RPMI8226 (cell line): ENCODE data around the gene CYYR1.

Source experiments
- DNase-seq: peaks from one replicate; pipeline ENCODE4 v3.0.0-alpha.2; 2015

Gene CYYR1

DNA sequence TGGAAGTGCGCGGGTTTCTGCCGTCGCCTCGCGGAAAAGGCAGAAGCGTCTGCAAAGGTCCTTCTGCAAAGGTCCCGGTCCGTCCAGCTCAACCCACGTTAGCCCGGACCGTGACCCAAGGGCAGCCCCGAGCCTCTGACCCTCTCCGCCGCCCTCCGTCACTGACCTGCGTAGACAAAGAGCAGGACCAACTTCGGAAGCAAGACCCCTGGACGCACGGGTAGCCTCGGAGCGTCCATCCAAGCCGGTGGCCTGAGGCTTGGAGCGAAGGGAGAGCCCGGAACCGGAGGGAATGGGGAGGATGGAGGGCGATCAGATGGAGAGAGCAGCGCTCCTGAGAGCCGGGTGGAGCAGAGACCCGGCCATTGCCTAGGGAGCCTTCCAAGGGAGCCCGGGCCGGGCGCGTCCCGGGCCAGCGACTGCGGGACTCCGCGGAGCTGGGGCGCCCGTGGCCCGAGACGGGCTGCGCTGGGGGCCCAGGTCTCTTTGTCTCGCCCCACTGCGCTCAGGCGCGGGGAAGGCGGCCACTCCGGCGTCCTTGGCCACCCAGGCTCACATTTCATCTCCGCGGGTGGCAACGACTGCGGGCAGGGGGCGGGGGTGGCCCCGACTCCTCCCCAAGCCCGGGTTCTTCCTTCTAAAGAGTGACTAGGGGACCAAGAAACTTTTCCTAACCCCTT lies at the start of gene CYYR1:
Gene CYYR1 (minus strand): TSS at position 585 of the 680 bp plus-strand sequence. CDS start 346 bp downstream, at position 239.
- no peak for DNase-seq

DNA sequence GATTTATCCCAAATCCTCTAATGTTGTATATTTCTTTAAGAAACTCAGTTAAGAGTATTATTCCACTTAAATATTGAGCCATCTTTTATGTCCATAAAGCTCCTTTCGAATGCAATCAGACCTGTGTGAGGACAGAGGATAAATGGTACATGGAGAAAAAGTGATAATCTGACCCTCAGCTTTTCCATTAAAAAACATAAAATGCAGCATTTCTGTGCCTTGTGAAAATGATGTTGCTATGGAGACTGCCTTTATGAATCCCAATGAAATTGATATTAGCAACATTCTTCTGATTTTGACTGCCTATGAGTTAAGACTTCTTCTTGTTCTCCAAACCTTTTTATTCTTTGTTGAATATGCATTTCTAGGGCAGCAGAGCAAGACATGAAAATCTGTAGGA lies 44.1 kb upstream of the CYYR1 start:
- DNase-seq, result no peak

DNA sequence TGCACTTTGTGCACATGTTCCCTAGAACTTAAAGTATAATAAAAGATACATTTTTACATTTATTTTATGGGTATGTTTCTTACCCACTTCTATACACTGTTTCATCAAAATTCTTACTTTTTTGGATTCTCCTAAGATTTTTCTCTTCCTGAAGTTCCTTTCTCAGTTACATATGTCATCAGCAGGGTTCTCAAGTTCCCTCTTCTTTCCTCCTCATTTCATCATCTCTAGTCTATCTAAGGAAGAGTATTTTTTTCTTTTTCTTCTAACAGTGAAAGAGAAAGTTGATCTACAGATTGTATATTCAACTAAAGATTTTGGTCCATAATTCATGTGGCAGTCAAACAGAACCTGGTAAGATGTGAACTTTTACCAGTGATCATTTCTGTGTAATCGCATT lies 41.2 kb upstream of the CYYR1 start:
- DNase-seq, result no peak

DNA sequence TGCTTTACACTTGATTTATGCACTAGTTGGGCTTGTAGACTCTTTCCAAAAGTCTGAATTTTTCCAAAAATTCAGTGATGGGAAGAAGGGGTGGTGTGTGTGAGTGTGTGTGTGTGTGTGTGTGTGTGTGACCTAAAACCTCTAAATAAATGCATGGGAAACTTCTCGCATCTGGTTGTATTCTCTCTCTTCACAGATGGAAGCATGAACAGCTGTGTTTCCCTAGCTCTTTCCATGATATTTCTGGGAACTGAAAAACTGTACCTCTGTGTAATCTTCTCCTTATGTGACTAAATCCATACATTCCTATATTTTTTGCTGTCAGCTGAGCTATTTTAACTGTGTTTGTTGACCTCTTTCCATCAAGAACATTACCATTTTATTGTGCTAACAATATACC lies 26.2 kb upstream of the CYYR1 start:
- no peak for DNase-seq

GRCh38 chr21:26597981-26598380 lies 24.9 kb upstream of the CYYR1 start:
- DNase-seq, result no peak

GRCh38 chr21:26597031-26597430 lies 23.9 kb upstream of the CYYR1 start:
- DNase-seq, result no peak

- DNase-seq, result no peak
These were observed 22.9 kb upstream of the CYYR1 start for GRCh38 chr21:26595971-26596370.

GRCh38 chr21:26593800-26594199 lies 20.7 kb upstream of the CYYR1 start:
- no peak for DNase-seq

GRCh38 chr21:26591543-26591942 lies 18.5 kb upstream of the CYYR1 start:
- no peak for DNase-seq

DNA sequence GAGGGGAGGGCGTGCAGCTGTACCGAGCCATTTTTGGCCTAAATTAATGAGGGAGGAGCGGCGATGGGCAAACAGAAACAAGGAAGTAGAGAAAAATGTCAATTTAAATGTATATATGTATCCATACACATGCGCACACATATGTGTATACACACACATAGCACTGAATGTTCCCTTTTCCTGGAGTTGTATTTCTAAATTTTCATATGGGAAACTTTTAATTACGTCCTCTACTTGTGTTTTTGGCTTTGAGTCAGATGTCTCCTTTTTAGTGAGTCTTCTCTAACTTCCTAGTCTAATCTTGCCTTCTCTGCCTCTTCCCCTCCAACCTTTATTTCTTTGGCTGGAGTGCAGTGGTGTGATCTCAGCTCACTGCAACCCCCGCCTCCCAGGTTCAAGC lies 15.4 kb upstream of the CYYR1 start:
- no peak for DNase-seq

DNA sequence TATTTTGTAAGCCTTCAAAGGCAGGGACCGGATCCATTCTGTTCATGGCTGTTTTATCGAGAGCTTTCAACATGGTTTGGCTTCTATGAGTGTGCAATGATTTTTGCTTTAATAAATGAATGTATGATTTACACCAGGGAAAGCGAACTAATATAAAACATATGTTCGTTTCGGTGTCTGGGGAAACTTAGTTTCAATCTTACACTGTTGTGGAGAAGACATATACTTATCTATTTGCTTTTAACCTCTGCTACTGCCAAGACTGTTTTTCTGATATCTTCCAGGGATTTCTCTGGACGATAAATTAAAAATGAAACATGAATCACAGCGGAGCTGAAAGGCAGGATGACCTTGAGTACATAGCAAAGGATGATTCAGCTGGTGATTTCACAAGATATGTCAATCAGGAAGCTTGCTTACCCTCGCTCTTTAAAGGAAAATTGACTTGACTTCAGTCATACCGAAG lies 14.7 kb upstream of the CYYR1 start:
- DNase-seq, result no peak

DNA sequence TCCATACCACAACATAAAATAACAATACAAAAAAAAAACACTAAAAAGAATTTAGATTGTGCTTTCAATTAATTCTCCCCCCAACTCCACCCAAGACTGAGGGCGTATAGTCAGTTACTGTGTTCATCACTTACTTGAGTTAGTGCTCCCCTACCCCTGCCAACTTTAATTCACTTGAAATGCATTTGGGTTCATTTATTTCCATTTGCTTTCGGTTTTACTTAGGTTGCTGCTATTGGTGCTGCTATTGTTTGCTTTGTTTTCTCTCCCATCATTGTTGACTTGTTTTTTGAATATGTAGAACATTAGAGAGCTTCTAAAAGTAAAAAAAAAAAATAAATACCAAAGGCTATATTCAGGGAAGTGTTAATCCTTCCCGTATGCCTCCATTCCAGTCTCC lies 10.7 kb upstream of the CYYR1 start:
- DNase-seq, result no peak

DNA sequence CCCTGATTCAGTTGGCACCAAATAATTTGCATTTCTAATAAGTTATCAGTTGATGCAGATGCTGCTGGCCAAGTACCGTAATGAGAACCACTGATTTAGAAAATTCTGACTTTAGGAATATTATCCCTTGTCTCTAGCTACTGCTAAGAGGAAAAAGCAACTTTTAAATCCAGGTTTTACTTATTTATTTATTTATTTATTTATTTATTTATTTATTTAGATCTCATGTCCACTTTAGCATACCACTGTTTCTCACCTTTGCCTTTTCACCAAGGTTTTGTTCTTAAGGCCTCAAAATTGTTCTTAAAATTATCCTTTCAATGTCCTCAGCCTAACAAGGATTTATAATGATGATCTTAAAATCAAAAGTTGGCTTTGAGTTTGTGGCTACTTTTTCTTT lies 8.7 kb upstream of the CYYR1 start:
- no peak for DNase-seq

DNA sequence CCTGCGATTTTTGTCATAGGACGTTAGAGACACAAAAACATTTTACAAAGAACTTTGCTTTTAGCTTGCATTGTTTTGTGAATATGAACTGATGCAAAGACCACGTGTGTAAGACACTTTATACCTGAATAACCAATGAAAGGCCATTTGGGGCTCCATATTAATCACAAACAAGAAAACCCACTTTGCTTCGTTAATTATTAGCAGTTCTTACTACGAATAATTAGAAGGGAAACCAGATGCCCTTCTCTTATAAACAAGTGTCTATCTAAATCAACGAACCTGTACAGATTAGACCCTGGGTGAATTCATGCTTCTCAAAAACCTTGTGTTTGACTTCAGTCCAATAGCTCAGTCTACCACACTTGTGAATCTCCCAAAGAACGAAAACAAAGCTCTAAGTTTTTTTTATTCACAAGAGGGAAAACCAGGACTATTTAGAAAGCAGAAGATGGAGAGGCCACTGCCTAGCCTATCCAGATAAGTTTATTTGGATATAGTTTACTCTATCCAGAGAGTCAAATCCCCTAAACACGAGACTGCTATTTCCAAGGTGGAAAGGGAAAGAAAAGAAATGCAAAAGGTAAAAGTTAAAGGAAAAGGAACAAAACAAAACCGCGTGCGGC lies 897 bp downstream of the CYYR1 start:
- DNase-seq, result no peak

DNA sequence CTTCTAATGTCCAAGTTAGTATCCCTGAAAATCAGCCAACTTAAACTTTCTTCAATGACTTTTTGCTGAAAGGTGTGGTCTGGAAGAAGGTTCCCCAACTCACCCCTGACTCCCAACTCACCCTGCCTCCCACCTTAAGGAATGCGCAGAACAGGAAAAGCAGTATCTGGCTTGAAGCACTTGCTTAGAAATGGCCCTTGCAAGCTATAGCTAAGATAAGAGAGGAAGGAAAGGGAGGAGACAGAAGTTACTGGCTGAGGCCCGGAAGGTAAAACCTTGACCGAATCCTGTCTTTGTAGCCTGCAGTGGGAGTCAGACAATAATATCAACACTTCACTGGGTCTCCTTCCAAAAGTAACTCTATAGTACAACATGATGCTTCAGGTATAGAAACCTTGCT lies 2.9 kb downstream of the CYYR1 start:
- no peak for DNase-seq

GRCh38 chr21:26565546-26565945 lies 7.5 kb downstream of the CYYR1 start:
- no peak for DNase-seq

DNA sequence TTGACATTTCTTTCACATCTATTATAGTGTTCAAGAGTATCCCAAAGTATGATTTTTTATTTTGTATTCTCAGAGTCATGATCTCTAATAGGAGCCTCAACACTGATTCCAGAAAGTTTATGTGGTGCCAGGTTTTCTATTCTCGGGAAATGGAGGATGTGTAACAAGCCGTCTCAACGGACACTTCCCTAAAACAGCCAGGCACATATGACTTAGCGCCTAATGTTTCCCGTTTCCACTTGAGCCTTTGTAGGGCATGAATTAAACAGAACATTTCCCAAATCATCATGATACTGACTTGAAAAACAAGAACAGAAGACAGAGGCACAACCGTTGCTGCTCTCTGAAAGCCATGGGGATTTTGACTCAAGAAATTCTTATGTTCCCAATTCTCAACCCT lies 8.0 kb downstream of the CYYR1 start:
- DNase-seq, result no peak

DNA sequence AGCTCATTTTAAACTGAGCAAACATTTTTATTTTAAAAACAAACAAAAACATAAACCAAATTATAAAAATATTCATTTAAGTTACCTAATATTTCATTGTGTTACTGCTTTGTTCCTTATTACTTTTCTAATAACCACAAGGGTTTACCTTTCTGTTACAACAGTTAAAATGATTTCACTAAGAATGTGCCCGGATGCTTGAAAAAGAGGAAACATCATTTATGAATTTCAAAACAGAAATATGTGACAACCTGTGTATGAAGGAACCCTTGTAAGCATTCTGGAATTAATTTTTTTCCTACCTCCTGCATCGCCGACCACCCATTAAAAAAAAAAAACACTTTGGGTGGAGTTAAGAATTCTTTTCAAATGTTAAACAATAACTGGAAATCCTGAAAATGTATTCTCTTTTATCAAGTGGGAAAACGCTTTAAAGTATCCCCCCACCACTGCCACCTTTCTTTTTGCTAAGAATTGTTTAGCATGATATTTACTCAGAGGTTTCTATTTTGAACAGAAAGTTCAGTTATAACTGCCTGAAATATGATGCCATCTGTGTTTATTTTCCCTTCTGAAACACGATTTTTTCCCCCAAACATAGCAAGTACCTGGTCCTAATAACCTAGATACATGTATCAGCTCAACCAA lies 9.1 kb downstream of the CYYR1 start:
- no peak for DNase-seq

- no peak for DNase-seq
These were observed 12.5 kb downstream of the CYYR1 start for GRCh38 chr21:26560612-26561011.

DNA sequence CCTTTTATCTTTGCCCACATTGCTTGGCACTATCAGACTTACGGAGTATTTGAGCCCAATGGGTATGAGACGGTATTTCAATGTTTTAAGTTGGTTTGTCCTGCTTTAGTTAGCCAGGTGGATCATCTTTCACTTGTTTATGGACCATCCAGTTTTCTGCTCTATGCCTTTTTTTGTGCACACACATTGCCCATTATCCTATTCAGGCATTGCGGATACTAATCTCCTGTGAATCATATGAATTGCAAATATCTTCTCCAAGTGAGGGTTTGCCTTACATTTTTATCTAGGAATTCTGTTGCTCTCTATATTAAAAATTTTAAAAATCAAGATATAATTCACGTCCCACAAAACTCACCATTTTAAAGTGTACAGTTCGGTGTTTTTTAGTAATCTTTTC lies 14.0 kb downstream of the CYYR1 start:
- DNase-seq, result no peak

GRCh38 chr21:26557106-26557505 lies 16.0 kb downstream of the CYYR1 start:
- DNase-seq, result no peak

DNA sequence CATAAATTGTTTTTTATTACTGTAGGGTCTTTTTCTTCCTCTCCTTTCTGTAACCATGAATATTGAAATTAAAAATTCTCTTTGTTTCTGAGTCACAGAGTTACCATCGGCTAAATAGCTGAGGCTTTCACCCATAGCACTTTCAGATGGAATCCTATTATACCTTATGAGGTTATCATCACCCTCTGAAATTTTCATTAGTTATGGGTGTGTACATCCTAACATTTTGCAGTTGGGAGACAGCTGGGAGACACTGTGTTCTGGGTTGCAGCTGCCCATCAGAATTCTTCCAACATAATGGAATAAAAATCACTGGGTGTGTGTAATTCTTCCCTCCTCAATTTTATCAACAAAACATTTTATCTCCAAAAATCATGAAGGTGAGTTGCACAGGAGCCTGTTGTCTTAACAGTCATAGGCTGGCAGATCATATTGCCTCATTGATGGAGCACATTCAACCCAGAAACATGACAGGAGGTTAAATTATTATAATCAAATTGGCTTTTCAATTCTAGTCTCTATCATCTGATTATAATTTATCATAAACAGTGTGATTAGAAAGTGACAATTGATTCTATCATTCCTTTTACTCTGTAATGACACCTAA lies 17.4 kb downstream of the CYYR1 start:
- no peak for DNase-seq

GRCh38 chr21:26554365-26554764 lies 18.7 kb downstream of the CYYR1 start:
- DNase-seq, result no peak

GRCh38 chr21:26553898-26554297 lies 19.2 kb downstream of the CYYR1 start:
- DNase-seq, result no peak
